GM12874 (cell line): ENCODE measurements around the gene MCM8.

ENCODE experiments used
- TF ChIP-seq, protein P1 (sequence below): IDR thresholded peaks from 2 replicates; pipeline ENCODE4 v1.5.1; 2011; ENCODE audit warnings: low read depth, mild to moderate bottlenecking, control low read depth, low read length, moderate library complexity; ENCODE audit not compliant: insufficient read depth

Gene MCM8

DNA sequence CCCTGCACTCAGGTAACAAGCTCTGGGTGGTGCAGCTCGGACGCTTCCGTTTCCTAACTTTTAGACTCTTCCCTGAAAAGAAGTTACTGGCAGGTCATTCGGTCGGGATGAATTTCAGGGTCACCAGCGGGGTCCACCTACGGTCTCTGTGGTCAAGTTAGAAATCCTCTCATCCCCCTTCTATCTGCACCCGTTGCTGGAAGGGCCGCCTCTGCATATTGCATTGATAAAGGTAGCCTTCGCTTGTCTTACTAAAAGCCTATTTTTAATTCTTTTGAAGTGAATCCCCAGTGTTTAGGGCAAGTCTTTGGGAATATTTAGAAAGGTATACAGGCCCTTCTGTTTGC is 56.1 kb downstream of the MCM8 start:
- TF ChIP-seq, protein P1, sequence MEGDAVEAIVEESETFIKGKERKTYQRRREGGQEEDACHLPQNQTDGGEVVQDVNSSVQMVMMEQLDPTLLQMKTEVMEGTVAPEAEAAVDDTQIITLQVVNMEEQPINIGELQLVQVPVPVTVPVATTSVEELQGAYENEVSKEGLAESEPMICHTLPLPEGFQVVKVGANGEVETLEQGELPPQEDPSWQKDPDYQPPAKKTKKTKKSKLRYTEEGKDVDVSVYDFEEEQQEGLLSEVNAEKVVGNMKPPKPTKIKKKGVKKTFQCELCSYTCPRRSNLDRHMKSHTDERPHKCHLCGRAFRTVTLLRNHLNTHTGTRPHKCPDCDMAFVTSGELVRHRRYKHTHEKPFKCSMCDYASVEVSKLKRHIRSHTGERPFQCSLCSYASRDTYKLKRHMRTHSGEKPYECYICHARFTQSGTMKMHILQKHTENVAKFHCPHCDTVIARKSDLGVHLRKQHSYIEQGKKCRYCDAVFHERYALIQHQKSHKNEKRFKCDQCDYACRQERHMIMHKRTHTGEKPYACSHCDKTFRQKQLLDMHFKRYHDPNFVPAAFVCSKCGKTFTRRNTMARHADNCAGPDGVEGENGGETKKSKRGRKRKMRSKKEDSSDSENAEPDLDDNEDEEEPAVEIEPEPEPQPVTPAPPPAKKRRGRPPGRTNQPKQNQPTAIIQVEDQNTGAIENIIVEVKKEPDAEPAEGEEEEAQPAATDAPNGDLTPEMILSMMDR: no peak

DNA sequence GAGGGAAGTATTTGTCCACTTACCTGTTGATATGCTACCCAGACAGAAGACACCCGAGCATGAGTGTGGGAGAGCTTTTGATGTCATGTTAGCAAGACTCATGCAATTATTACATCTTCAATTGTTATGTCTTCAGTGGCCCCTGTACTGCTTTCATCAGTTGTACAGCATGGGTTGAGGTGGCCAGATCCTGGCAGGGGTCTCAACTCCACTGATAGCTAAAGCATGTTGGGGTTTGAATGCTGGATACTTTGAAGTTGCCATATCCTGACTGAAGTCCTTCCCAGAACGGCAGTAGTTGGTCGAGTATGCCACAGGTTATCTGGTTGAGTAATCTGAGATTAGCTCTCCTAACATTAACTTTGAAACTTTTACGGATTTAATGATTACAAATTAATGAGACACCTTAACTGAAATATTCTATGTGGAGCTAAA is 56.7 kb downstream of the MCM8 start:
- TF ChIP-seq, protein P1: no peak

DNA sequence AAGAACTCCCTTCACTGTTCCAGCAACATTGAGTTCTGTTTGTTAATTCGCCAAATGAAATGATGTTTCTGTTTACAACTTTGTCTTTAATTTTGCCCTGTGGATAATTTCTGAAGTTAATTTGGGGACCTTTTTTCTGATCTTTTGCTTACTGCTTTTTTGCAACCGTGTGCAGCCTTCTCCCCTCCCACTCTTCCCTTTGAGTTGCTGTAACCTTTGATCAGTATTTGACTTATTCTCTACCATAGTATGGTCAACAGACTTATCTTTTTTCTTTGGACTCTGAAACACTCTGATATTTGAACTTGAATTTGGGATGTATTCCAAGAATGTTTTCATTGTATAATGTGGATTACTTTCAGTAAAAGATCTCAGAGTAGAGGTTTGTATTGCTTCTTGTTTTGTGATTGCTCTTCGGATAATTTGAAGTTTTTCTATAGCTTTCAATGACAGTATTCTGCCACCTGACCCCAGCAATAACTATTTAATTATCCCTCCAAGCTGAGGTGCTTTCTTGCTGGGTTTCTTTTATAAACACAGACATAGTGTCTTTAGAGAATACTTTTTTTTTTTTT is 57.2 kb downstream of the MCM8 start:
- TF ChIP-seq, protein P1: no peak

DNA sequence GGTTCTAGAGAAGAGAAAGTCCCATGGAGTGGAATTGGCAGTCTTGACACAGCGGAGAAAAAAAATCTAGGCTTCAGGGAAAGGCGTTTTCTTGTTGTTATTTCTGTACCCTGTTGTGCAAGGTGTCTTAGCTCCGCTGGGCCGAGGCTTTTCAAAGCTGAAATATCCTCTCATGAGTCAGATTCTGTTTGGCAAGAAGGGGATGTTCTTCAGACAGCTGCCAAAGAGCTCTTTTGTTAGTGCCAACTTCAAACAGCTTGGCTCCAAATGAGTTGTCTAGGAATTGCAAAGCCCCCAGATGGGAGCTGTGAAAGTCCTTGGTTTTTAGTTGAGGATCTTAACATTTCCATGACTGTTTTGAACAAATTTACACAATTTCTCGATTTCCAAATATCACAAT is 57.8 kb downstream of the MCM8 start:
- TF ChIP-seq, protein P1: no peak

DNA sequence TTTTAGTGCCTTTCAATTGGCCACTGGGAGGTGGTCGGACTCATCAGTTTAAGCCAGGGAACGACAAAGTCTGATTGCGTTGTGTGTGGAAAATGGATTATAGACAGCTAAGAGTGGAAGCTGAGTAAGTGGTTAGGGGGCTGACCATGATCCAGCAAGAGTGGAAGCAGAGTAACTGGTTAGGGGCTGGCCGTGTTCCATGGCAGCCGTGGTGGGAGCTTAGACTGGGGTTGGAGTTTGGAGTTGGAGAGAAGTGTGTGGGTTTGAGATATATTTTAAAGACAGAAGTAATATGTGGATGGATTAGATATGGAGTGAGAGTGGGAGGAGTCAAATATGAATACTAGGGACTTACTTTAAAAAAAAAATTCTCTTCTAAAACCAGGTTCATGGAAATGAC is 61.7 kb downstream of the MCM8 start:
- TF ChIP-seq, protein P1: no peak

DNA sequence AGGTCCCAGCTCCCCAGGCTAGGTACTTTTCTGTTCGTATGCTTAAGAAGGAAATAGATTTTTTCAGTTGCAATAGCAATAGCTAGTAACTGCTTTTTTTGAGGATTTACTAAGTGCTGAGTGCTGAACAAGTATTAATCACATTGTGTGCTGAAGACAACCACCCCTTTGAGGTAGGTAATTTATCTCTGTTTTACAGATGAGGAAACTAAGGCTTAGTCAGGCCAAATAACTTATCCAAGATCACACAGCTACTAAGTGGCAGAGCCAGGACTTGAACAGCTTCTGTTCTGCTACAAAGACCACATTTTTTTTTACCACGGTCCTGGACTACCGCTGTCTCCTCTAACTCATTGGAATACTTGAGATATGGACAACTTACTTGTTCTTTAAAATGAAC is 63.6 kb downstream of the MCM8 start:
- TF ChIP-seq, protein P1: no peak

DNA sequence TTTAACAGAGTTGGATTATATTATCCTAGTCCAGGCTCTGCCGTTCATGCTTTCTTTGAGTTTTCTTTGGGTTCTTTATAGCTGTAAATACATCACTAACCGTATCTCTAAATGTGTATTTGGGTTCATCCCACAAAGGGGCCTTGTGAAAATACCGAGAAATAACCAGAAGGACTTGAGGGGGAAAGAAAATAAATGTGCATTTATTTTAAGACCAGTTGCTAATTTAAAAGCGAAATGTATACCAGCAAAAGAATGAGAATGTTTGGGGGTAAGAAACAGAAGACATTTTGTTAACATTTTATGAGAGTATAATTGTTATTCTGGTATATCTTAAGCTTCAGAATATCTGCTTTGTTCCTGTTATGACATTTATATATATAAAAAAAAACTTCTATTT is 64.5 kb downstream of the MCM8 start:
- TF ChIP-seq, protein P1: no peak
